ENCODE results near the gene SIRT5. TPM values are rescaled to one million over a fixed set of nuclear protein-coding genes. Genes with fewer than 3 reads are reported as not detected.

The SIRT5 gene
- total RNA-seq, 4 donors from 2014 or later: 9.0 to 20.9 (median 16.9) TPM

DNA sequence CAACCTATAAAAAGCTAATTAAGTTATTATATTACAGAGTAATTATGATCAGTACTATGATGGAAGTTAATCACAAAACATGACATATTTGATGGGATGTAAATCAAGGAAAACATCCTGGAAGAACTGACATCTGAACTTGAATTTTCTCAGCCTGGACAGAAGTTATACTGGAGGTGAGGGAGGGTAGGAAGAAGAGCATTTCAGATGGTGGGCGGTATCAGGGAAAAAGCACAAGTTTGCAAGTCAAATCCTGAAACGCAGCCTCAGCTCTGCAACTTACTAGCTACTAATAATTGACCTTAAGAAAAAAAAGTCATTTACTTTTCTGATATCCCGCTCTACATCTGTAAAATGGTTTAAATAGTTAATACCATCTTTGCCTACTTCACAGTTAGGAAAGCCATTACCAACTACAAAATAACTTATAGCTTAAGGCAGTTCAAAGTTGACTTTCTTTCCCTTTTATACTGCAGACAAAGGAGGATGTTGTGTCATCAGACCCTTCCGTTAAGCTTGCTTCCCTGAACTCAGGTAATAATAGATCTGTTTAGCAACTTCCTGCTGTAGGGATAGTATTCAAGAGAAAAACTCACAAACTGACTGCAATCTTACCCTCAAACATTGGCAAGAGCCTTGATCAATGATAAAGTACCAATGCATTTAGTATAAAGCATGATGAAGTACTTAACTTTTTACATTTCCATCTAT, 61.7 kb downstream of the SIRT5 start:
- TF ChIP-seq, protein P1, sequence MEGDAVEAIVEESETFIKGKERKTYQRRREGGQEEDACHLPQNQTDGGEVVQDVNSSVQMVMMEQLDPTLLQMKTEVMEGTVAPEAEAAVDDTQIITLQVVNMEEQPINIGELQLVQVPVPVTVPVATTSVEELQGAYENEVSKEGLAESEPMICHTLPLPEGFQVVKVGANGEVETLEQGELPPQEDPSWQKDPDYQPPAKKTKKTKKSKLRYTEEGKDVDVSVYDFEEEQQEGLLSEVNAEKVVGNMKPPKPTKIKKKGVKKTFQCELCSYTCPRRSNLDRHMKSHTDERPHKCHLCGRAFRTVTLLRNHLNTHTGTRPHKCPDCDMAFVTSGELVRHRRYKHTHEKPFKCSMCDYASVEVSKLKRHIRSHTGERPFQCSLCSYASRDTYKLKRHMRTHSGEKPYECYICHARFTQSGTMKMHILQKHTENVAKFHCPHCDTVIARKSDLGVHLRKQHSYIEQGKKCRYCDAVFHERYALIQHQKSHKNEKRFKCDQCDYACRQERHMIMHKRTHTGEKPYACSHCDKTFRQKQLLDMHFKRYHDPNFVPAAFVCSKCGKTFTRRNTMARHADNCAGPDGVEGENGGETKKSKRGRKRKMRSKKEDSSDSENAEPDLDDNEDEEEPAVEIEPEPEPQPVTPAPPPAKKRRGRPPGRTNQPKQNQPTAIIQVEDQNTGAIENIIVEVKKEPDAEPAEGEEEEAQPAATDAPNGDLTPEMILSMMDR (IDR thresholded peaks at IDR 0.05; ENCODE audit: low read depth): no peak

DNA sequence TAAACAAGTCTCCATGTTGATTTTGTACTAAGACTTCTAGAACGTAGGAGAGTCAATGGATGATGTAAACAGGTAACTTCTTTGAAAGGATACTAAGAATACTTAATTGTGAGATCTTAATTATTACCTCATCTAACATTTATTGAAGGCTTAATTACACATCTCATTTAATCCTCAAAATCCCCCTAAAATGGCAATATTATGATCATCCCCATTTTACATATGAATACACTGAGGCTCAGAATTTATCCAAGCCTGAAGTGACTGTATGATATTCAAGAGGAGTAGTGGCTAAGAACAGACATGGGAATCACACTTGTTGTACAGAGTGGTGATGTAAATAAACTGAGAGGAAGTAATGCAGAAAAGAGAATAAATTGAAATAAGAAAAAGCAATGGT, 63.6 kb downstream of the SIRT5 start:
- TF ChIP-seq, protein P1 (IDR thresholded peaks at IDR 0.05; ENCODE audit: low read depth): no peak

DNA sequence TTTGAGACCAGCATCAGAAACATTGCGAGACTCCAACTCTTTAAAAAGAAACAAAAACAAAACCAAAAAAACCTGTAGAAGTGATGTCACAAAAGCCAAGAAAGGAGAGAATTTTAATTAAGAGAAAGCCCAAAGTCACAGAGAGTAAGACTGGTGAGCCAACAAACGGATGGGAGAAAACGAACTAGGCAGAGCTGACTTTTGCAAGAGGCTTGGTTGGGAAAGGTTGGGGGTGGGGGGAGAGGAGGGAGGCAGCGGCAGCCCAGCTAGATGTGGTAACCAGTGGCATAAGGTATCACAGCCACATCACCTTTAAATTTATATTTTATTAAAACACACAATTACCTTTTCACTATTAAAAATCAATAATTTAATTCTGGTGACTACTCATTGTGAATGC, 64.2 kb downstream of the SIRT5 start:
- TF ChIP-seq, protein P1 (IDR thresholded peaks at IDR 0.05; ENCODE audit: low read depth): no peak

DNA sequence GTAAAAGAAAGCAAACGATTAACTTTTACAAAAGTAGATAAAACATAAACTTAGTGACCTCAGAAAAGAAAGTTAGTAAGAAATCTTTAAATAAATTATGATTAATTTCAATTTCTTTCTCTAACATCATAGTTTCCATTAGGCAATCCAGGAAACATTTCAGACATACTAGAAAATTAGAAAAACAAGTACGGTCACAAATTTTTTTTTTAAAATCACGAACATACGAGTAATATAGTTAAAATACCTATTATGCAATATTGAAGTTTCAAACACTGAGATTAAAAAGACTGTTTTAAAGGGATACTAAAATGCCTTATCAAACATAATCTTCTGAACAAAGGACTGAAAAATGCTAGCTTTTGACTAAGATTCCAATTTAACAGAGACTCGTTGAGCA, 66.9 kb downstream of the SIRT5 start:
- TF ChIP-seq, protein P1 (IDR thresholded peaks at IDR 0.05; ENCODE audit: low read depth): no peak

DNA sequence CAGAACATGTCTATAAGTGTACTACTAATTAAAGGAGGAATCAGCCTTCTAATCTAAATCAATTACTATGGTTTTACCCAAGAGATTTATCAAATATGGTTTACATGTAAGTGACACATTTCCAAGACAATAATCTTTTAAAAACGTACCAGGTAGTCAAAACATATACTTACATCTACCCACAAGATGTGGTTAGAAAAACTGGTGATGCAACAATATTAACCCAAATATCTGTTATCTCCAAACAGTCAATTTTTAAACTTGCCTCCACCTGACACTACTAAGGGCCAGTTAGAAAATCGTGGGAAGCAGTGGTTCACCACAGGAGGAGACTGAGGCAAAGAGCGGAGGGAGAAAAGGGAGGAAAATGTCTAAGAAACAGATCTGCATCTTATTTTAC, 68.7 kb downstream of the SIRT5 start:
- TF ChIP-seq, protein P1 (IDR thresholded peaks at IDR 0.05; ENCODE audit: low read depth): no peak

DNA sequence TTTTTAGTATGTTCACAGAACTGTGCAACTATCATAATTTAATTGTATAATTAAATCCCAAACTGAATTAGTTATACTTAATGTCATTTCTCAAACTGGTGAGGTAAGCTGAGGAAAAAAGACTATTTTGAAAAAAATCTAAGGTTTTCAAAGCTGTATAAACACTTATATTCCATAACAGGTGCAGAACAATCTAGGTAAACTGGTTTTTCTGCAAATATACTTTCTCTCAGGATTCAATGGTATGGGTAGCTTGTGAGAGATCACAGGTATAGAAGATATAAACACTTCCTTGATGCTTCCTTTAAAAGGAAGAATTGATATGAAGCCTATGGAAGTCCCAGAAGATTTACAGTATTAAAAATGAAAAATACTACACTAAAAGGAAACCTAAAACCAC, 74.4 kb downstream of the SIRT5 start:
- TF ChIP-seq, protein P1 (IDR thresholded peaks at IDR 0.05; ENCODE audit: low read depth): no peak

DNA sequence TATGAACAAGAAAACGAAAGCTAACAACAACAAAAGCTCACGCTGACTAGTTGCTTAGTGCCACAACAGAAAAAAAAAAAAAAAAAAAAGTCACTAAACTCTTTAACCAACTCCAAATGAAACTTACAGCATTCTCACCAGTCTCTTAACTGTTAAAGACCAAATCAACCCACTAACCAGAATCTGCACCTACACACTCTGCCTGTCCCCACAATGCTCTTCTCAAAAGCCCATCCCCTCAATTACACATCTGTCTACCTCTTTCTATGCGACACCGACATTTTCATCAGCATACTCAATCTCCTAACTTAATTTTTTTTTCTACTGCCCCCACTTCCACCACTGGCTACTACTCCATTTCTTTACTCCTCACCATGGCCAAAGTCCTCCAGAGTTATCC, 75.0 kb downstream of the SIRT5 start:
- TF ChIP-seq, protein P1 (IDR thresholded peaks at IDR 0.05; ENCODE audit: low read depth): no peak
